Left kidney (tissue), 2 donors: ENCODE data around the gene CCL28. TPM values are rescaled to one million over a fixed set of nuclear protein-coding genes. Genes with fewer than 3 reads are reported as not detected.
"Not testable (repeated sequence)": the region's sequence is repeated elsewhere in the genome, so short reads cannot be mapped to it uniquely, and the experiment has no call there.

Source experiments
- DNase-seq: peaks from one replicate; pipeline ENCODE4 v3.0.0-alpha.2; 2013
- polyA plus RNA-seq: library from polyadenylated mRNA; unstranded; fragments of 120-200 nt; gene quantifications from one replicate; pipeline ENCODE4 v1.2.1, GENCODE V29; 2013; ENCODE audit not compliant: insufficient read length

CCL28 gene
- polyA plus RNA-seq, 1 donor: 4.2 TPM

- DNase-seq: no peak
Measured at GRCh38 chr5:43411495-43411894, 696 bp downstream of the CCL28 start.

GRCh38 chr5:43410414-43410813 lies 1.8 kb downstream of the CCL28 start:
- DNase-seq: no peak

DNA sequence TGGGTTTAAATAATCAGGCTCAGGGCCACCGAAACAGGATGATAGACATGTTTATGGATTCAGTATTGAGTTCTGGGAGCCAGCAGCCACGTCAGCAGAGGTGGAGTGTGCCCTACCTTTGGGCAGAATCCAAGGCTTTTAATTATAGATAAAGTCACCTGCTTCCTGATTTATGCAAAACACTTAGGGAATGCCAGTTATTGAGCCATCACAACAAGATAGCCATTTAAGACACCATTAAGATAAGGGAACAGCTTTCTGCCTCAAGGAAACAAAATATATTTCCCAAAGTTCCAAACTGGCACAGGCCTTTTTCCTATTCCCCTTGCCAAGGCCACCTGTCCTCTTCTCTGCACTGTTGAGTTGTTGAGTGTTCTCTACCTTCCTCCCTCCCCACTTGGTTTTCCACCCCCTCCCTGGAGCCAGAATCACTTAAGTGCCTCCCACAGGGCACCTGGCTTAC lies 2.4 kb downstream of the CCL28 start:
- DNase-seq: no peak

DNA sequence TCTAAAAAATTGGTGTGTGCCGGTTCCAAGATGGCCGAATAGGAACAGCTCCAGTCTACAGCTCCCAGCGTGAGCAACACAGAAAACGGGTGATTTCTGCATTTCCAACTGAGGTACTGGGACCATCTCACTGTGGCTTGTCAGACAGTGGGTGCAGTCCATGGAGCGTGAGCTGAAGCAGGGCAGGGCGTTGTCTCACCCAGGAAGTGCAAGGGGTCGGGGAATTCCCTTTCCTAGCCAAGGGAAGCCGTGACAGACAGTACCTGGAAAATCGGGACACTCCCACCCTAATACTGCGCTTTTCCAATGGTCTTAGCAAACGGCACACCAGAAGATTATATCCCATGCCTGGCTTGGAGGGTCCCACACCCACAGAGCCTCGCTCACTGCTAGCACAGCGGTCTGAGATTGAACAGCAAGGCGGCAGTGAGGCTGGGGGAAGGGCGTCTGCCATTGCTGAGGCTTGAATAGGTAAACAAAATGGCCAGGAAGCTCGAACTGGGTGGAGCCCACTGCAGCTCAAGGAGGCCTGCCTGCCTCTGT lies 9.6 kb downstream of the CCL28 start:
- not testable (repeated sequence) for DNase-seq

- DNase-seq: no peak
Measured at GRCh38 chr5:43401827-43402226, 10.4 kb downstream of the CCL28 start.

DNA sequence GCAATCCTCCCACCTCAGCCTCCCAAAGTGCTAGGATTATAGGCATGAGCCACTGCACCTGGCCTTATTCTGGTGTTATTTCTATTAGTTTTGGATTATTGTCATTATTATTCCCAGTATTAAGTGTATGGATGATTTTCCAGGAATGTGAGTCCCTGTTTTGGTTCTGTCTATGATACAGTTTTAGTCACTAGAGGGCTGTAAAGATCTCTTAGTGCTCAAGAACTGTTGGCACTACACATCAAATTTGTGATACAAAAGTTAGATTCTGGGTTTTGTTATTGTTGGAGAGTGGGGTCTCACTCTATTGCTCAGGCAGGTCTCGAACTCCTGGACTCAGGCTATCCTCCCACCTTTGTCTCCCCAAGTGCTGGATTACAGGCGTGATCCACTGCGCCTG lies 12.1 kb downstream of the CCL28 start:
- no peak for DNase-seq

GRCh38 chr5:43396762-43397304 lies 15.4 kb downstream of the CCL28 start:
- DNase-seq: peak; percentile 29

- DNase-seq: no peak
Measured at GRCh38 chr5:43390471-43390870, 21.7 kb downstream of the CCL28 start.

- DNase-seq: peak; percentile 82
Measured at GRCh38 chr5:43389679-43390329, 22.4 kb downstream of the CCL28 start.

- no peak for DNase-seq
Measured at GRCh38 chr5:43386960-43387362, 25.2 kb downstream of the CCL28 start.

DNA sequence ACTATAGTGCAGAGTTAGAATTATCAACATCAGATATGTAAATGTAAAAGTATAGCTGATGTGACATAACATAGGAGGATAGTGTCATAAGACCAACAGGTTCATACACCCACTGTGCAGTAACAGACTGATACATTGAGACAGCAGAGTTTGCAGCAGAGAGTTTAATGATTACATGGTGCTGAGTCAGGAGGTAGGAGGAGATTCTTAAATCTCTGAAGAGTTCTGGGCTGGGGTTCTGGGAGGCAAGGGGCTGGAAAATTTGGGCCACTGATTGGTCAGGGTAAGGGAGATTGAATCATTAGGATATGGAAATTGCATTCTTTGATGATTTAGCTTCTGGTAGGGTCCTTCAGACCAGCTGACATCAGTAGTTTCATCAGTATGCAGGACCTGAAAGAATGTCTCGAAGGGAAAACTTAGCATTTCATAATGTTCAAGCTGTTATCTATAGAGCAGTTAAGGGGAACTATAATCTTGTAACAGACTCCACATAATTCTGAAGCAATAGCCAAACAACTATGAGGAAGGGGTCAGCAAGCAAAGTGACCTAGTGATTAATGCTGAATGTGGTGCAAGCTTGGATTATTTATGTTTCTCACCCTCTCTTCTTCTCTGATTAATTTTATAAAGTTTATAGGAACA lies 35.6 kb downstream of the CCL28 start:
- DNase-seq: no peak

- no peak for DNase-seq
Measured at GRCh38 chr5:43371821-43372220, 40.4 kb downstream of the CCL28 start.

DNA sequence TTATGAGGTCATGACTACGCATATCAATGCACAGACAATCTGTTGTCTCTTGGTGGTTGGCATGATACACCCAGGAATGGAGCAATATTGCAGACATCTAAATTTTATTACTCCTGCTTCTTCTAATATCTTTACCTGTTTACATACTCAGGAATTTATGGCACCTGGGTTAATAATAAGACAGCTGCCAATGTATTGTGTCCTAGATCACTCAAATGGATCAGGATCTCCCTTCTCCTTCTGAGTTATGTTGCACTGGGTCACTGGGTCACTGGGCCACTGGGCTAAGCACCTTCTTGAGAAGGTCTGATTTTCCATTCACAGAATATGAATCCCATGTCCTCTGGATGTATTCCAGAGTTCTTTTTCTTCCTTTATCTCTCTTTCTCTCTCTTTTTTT lies 41.8 kb downstream of the CCL28 start:
- no peak for DNase-seq

DNA sequence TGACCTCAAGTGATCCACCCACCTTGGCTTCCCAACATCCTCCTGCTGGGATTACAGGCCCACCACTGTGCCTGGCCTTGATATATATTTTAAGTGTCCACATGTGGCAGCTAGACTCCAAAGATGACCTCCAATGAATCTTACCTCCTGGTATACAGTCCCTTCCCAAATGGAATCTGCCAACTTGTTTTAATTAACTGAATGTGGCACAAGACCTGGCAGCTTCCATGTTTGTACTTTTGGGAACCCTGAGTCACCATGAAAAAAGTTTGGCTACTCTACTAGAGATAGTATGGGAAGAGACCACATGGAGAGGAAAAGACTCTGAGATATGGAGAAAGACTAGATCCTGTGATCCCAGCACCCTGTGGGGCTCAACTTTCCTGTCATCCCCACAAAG lies 42.5 kb downstream of the CCL28 start:
- DNase-seq: no peak

DNA sequence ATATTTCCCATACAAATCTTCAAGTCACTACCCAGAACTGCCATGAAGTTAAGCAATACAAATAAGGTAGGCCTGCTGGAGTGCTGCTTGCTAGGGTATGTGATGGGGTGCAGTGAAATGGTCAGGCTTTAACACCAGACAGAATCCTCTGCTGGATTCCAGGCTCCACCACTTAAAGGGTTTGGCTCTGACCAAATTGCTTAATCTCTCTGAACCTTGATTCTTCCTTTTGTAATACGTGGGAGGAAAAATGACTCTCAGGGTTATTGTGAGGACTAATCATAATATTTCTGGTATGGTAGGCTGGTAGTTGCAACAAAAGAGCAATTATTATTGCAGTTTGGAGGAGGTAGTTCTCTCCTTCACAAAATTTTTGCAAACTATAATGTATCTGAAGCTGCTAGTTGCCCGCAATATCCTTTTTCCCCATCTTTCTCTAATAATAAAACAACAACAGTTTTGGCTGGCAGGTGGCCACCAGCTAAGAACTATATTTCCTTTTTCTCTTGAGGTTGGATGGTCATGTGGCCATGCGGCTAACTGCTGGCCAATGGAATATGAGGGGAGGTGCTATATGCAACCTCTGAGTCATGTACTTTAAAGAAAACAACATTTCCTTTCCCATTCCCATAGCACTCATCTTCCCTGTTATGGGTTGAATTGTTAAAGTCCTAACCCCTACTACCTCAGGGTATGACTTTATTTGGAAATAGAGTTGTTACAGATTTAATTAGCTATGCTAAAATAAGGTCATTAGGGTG lies 44.1 kb downstream of the CCL28 start:
- no peak for DNase-seq

DNA sequence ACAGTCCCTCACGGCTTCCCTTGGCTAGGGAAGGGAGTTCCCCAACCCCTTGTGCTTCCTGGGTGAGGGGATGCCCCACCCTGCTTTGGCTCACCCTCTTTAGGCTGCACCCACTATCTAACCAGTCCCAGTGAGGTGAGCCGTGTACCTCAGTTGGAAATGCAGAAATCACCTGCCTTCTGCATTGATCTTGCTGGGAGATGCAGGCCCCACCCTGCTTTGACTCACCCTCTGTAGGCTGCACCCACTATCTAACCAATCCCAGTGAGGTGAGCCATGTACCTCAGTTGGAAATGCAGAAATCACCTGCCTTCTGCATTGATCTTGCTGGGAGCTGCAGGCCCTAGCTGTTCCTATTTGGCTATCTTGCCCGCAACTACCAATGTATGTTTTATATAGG lies 44.7 kb downstream of the CCL28 start:
- DNase-seq: no peak

- not testable (repeated sequence) for DNase-seq
Measured at GRCh38 chr5:43366680-43367246, 45.4 kb downstream of the CCL28 start.

DNA sequence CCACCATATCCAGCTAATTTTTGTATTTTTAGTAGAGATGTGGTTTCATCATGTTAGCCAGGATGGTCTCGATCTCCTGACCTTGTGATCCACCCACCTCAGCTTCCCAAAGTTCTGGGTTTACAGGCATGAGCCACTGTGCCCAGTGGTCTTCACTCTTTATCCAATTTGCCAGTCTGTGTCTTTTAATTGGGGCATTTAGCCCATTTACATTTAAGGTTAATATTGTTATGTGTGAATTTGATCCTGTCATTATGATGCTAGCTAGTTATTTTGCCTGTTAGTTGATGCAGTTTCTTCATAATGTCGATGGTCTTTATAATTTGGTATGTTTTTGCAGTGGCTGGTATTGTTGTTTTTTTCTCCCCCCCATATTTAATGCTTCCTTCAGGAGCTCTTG lies 47.0 kb downstream of the CCL28 start:
- not testable (repeated sequence) for DNase-seq

DNA sequence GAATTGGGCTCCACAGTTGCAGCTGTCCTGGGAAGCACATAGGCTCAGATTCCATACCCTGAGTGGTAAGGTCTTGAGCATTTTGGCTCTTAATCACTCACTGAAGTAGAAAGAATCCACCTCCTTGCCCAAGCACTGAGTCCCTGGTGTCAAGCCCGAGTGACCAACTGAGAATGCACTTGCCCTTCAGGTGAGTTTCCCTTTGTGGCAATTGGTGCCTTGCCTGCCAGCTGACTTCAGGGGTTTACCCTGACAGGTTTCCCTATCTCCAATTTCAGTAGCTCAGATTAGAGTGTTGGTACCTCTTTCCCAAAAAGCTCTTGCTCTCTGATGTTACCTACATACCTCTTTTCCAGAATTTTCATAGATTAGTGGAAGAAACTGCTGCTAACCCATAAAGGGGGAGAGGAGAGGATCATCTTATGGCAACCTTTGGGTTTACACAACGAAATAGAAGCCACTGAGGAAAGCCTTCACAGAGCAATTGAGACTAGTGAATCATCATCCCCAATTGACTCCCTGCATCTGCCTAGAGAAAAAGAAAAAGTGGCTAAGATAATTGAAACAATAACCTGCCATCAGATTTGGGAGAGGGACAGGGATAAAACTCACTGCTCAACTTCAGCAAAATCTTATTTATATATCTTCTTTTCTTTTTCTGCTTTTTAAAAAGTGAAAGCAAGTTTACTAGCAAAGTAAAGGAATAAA lies 48.6 kb downstream of the CCL28 start:
- no peak for DNase-seq

DNA sequence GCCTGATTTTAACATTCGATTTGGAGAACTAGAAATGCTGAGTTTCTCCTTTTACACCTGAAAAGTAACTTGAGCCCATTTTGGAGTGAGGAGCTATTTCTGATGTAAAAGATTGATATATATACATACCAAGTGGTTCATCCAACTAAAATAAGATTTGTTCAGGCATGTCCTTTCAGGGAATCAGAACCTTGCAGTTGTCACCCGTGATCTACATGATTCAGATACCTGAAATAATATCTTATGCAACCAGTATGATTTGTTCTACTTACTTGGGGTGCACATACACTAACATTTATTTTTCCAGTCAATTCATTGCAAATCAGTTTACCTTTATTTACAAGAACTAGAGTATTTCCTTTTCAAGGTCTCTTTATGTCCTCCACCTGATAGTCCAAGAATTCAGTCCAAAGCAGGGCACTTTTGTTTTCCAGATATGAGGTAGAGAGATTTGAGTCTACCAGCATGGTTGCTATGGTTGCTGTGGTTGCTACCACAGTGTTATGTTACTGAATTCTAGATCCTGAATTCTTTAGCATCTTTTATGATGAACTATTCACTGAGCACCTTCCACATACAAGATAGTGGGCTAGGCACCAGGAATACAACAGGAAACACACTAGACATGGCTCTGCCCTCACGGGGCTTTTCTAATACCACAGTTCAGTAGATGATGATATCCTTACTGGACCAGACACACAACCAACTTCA lies 49.3 kb downstream of the CCL28 start:
- DNase-seq: no peak

DNA sequence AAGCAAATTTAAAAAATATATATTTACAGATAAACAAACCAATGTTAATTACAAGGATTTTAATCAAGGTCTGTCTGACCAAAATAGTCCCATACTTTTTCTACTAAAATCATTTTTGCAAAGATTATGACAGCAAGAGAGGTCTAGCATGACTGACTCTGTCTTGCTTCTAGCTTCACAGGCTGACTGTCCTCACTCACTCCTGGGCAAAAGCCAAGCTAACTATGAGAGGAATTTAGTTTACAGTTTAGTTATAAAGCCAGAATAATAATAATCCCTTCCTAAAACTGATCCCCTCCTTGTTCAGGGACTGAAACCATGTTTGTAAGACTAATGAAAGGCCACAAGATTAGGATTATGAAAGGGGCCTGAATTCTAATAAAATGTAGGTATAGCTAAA lies 53.5 kb downstream of the CCL28 start:
- no peak for DNase-seq
